HG03066 (cell line): ENCODE results near the gene CLDN3.
"Not testable (repeated sequence)": the region's sequence is repeated elsewhere in the genome, so short reads cannot be mapped to it uniquely, and the experiment has no call there.

Experiments
- ATAC-seq: cut with Tn5 transposase; IDR thresholded peaks from one replicate; pipeline ENCODE4 v1.9.1; 2021; ENCODE audit warnings: low read depth; ENCODE audit not compliant: unreplicated experiment

Gene CLDN3

GRCh38 chr7:73770002-73770859 is at the start of gene CLDN3:
TSS of gene CLDN3 (minus strand) at chr7:73770270. CDS start at chr7:73770049, 221 bp downstream.
- ATAC-seq, result no peak

- no peak for ATAC-seq
These were observed 47.1 kb upstream of the CLDN3 start for GRCh38 chr7:73817121-73817520.

- ATAC-seq, result no peak
These were observed 45.4 kb upstream of the CLDN3 start for GRCh38 chr7:73815436-73815835.

GRCh38 chr7:73812996-73813395 is 42.9 kb upstream of the CLDN3 start:
- ATAC-seq, result no peak

GRCh38 chr7:73811760-73812168 is 41.7 kb upstream of the CLDN3 start:
- ATAC-seq, result no peak

GRCh38 chr7:73810998-73811360 is 40.9 kb upstream of the CLDN3 start:
- ATAC-seq, result no peak

GRCh38 chr7:73809467-73809951 is 39.4 kb upstream of the CLDN3 start:
- no peak for ATAC-seq

- ATAC-seq, result no peak
These were observed 32.4 kb upstream of the CLDN3 start for GRCh38 chr7:73802459-73802858.

GRCh38 chr7:73801577-73801976 is 31.5 kb upstream of the CLDN3 start:
- no peak for ATAC-seq

GRCh38 chr7:73799282-73800141 is 29.4 kb upstream of the CLDN3 start:
- no peak for ATAC-seq

- ATAC-seq, result not testable (repeated sequence)
These were observed 27.1 kb upstream of the CLDN3 start for GRCh38 chr7:73797176-73797575.

- not testable (repeated sequence) for ATAC-seq
These were observed 26.6 kb upstream of the CLDN3 start for GRCh38 chr7:73796656-73797055.

- ATAC-seq, result not testable (repeated sequence)
These were observed 25.1 kb upstream of the CLDN3 start for GRCh38 chr7:73795188-73795587.

- ATAC-seq, result not testable (repeated sequence)
These were observed 21.2 kb upstream of the CLDN3 start for GRCh38 chr7:73791170-73791690.

GRCh38 chr7:73789051-73789450 is 19.0 kb upstream of the CLDN3 start:
- ATAC-seq, result no peak

- ATAC-seq, result not testable (repeated sequence)
These were observed 17.6 kb upstream of the CLDN3 start for GRCh38 chr7:73787786-73788048.

- ATAC-seq, result no peak
These were observed 16.5 kb upstream of the CLDN3 start for GRCh38 chr7:73786588-73786987.

- no peak for ATAC-seq
These were observed 9.4 kb upstream of the CLDN3 start for GRCh38 chr7:73779517-73779916.

GRCh38 chr7:73778801-73779389 is 8.8 kb upstream of the CLDN3 start:
- ATAC-seq, result no peak

- ATAC-seq, result no peak
These were observed 4.9 kb upstream of the CLDN3 start for GRCh38 chr7:73774923-73775322.
